Activated CD8-positive, alpha-beta T cell treated with anti-CD3 and anti-CD28 coated beads for 36 hours (primary cell): ENCODE measurements around the gene CALCOCO2. TPM values are rescaled to one million over a fixed set of nuclear protein-coding genes. Genes with fewer than 3 reads are reported as not detected.
A peak's percentile ranks its signal among the peaks of the same experiment; 100 is the strongest.

Experiments used
- ATAC-seq: fragments of 200-7000 bp; cut with Tn5 transposase; one replicate; pipeline ENCODE4 v1.10.0; 2021; ENCODE audit warnings: mild to moderate bottlenecking, moderate library complexity
- CTCF ChIA-PET: fragments of 350-600 bp; sonication (Branson Sonifier 250); formaldehyde crosslinking; loops from one replicate; lab custom pipeline; 2021; ENCODE audit warnings: antibody characterized with exemption; lab: Charles Lee
- POLR2A ChIA-PET: fragments of 350-600 bp; sonication (Branson Sonifier 250); formaldehyde crosslinking; loops from one replicate; lab custom pipeline; 2021; ENCODE audit warnings: antibody characterized with exemption; lab: Charles Lee
- DNase-seq: peaks from one replicate; pipeline ENCODE4 v3.0.0-alpha.2; 2020
- H3K27ac Mint-ChIP-seq: one replicate; pipeline ENCODE4 v1.8.0; 2021; ENCODE audit warnings: mild to moderate bottlenecking, mixed read lengths
- H3K27me3 Mint-ChIP-seq: one replicate; pipeline ENCODE4 v1.8.0; 2021; ENCODE audit warnings: mixed read lengths
- H3K36me3 Mint-ChIP-seq: one replicate; pipeline ENCODE4 v1.8.0; 2021; ENCODE audit warnings: low read depth, mixed read lengths
- H3K4me1 Mint-ChIP-seq: one replicate; pipeline ENCODE4 v1.8.0; 2021; ENCODE audit warnings: low read depth, mixed read lengths
- H3K4me3 Mint-ChIP-seq: one replicate; pipeline ENCODE4 v1.8.0; 2021; ENCODE audit warnings: mild to moderate bottlenecking, moderate library complexity, mixed read lengths
- H3K9me3 Mint-ChIP-seq: one replicate; pipeline ENCODE4 v1.8.0; 2021; ENCODE audit warnings: mixed read lengths
- intact Hi-C: fragments of 100-400 bp; cut with micrococcal nuclease; formaldehyde crosslinking; loops from one replicate; pipeline ENCODE4 v1.10.0; 2022
- total RNA-seq, 2 experiments: library from RNA; stranded (reverse); gene quantifications; one replicate each; pipeline ENCODE4 v1.2.3, GENCODE V29; 2021
- TF ChIP-seq, protein P1 (sequence below): fragments of 200-600 bp; IDR thresholded peaks from one replicate; pipeline ENCODE4 v1.8.0; 2022; ENCODE audit warnings: antibody characterized with exemption, mild to moderate bottlenecking

The CALCOCO2 gene
- total RNA-seq, 2 experiments from 2014 or later: 69.2 to 73.1 TPM

DNA sequence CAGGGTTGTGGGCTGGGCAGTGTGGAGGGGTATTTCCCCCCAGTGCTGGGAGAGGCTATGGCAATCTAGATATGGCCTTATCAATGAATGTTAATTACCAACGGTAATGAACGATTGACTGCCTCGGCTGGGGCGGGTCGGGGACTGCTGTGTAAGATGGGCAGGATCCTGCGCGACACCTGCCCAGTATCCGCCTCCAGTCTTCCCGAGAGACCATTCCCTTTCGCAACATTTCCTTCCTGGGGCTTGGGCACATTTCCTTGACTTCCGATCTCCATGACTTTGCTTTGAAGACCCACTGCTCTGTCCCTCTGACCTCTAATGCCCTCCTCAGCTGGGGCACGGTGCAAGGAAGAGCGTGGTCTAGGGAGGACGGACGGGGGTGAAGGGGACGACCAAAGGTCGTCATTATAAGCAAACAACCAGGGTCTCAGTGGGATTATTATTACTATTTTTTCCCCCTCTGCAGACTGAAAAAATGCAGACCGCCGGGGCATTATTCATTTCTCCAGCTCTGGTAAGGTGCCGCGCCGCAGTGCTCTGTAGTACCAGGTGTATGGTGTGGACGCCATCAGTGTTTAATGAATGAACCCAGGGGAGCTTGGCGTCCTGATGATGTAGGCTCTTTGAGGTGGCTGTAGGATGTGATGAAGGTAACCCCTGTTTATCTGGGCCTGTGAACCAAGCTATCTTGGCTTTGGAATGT, 62.3 kb downstream of the CALCOCO2 start:
- Mint-ChIP-seq H3K27me3 (no peaks in the 10 kb centered on the region), H3K36me3 (peaks cover 42% of the 10 kb centered on the region), H3K27ac (peak overlapping the region; percentile 98), H3K9me3 (no peaks in the 10 kb centered on the region), H3K4me3 (peak overlapping the region; percentile 94), H3K4me1 (peaks cover 26% of the 10 kb centered on the region)
- CTCF ChIA-PET: interaction anchor here (0.9 to 4.4 kb wide), 9 partner anchors 9 to 257 kb away, joined by 3 to 23 read pairs (median 5); no protein-coding TSS in a partner anchor
- intact Hi-C loops: loop anchor here (5.0 kb wide), 1 partner anchor 139 kb away; no protein-coding TSS in a partner anchor
- POLR2A ChIA-PET: interaction anchor here (1.0 to 3.6 kb wide), 8 partner anchors 10 to 71 kb away, joined by 3 to 62 read pairs (median 4); partner anchors contain the start of gene UBE2Z
- no peak for ATAC-seq
- TF ChIP-seq, protein P1, sequence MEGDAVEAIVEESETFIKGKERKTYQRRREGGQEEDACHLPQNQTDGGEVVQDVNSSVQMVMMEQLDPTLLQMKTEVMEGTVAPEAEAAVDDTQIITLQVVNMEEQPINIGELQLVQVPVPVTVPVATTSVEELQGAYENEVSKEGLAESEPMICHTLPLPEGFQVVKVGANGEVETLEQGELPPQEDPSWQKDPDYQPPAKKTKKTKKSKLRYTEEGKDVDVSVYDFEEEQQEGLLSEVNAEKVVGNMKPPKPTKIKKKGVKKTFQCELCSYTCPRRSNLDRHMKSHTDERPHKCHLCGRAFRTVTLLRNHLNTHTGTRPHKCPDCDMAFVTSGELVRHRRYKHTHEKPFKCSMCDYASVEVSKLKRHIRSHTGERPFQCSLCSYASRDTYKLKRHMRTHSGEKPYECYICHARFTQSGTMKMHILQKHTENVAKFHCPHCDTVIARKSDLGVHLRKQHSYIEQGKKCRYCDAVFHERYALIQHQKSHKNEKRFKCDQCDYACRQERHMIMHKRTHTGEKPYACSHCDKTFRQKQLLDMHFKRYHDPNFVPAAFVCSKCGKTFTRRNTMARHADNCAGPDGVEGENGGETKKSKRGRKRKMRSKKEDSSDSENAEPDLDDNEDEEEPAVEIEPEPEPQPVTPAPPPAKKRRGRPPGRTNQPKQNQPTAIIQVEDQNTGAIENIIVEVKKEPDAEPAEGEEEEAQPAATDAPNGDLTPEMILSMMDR: no peak
- DNase-seq: peak; percentile 38

DNA sequence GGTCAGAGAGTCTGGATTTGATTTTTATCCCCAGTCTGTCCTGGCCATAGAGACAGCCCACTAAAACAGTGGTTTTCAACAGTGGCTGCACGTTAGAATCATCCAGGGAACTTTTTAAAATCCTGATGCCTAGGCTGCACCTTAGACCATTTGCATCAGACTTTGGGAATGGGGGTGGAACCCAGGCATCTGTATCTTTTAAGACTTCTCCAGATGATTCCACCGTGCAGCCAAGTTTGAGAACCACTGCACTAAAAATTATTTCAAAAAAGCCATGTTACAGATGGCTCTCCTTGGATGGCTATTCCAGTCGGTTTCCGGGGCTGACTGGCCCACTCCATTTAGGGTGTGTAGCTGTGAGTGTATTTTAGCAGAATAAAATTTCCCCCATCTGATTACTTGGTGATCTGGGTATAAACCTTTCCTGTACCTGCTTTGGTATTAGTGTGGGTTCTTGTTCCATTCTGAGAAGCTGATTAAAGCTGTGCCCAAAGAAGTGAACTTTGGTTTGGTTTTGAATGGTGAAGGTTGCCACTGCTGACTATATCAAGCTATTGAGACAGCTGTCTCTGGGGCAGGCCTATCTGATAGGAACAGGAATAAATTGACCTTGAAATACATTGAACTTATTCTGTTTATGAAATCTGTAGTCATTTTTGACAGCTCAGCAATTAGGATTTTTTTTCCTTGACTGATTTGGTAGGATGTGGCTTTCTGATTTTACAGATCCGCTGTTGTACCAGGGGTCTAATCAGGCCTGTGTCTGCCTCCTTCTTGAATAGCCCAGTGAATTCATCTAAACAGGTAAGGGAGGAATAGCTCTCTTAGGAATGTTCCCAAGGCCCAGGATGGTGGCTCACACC, 63.0 kb downstream of the CALCOCO2 start:
- no peaks in the 10 kb centered on the region for H3K9me3 Mint-ChIP-seq
- POLR2A ChIA-PET: interaction anchor here (1.0 to 3.6 kb wide), 9 partner anchors 10 to 72 kb away, joined by 3 to 62 read pairs (median 4); partner anchors contain the start of gene UBE2Z
- TF ChIP-seq, protein P1: no peak
- intact Hi-C loops: loop anchor here (5.0 kb wide), 1 partner anchor 138 kb away; no protein-coding TSS in a partner anchor
- H3K27ac Mint-ChIP-seq: peak overlapping the region; percentile 98
- H3K4me1 Mint-ChIP-seq: peaks cover 26% of the 10 kb centered on the region
- CTCF ChIA-PET: interaction anchor here (0.7 to 4.4 kb wide), 8 partner anchors 10 to 139 kb away, joined by 3 to 23 read pairs (median 4); no protein-coding TSS in a partner anchor
- no peak for ATAC-seq
- peaks cover 47% of the 10 kb centered on the region for H3K36me3 Mint-ChIP-seq
- H3K27me3 Mint-ChIP-seq: no peaks in the 10 kb centered on the region
- H3K4me3 Mint-ChIP-seq: peak overlapping the region; percentile 94
- no peak for DNase-seq

DNA sequence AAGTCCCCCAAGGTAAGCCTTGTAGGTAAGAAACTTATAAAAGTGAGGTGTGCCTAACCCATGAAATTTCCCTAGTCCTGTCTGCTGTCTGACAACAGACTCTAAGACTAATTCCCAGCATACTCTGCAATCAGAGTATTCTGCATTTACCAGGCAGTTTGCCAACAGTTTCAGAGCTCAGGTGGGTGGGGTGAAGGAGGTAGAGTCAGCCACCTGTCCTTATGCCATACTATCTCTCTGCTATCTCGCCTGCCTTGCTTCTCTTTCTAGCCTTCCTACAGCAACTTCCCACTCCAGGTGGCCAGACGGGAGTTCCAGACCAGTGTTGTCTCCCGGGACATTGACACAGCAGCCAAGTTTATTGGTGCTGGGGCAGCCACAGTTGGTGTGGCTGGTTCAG, 64.1 kb downstream of the CALCOCO2 start:
- ATAC-seq (no peak), DNase-seq (no peak)
- H3K9me3 Mint-ChIP-seq: no peaks in the 10 kb centered on the region
- intact Hi-C loops: loop anchor here (5.0 kb wide), 1 partner anchor 137 kb away; no protein-coding TSS in a partner anchor
- H3K4me1 Mint-ChIP-seq: peaks cover 26% of the 10 kb centered on the region
- ChIA-PET POLR2A (interaction anchor here (1.0 to 3.6 kb wide), 5 partner anchors 9 to 49 kb away, joined by 3 to 62 read pairs (median 4); partner anchors contain the start of gene UBE2Z), CTCF (interaction anchor here (0.7 to 4.4 kb wide), 5 partner anchors 11 to 138 kb away, joined by 3 to 23 read pairs (median 4); no protein-coding TSS in a partner anchor)
- no peak overlapping the region for H3K27ac Mint-ChIP-seq
- peaks cover 51% of the 10 kb centered on the region for H3K36me3 Mint-ChIP-seq
- peak overlapping the region; percentile 29 for H3K4me3 Mint-ChIP-seq
- TF ChIP-seq, protein P1: no peak
- H3K27me3 Mint-ChIP-seq: no peaks in the 10 kb centered on the region

DNA sequence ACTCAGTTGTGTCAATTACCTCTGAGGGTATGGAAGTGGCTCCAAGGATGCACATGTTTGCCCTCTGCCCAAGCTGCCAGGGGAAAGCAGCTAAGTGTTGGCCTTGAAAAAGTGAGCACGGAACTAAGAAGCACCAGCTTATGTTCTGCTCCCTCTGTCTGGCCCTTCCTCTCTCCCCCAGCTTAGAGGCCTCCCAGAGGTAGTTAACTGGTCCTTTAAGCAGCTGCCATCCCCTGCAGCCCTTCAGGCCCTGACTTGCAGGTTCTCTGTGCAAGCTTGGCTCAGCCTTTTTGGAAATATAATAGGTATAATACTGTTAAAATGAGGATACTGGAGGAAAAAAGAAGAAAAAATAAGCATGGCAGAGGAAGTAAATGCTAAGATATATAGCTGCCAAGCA, 70.4 kb downstream of the CALCOCO2 start:
- H3K27ac Mint-ChIP-seq: no peak overlapping the region
- ATAC-seq: no peak
- intact Hi-C loops: no loop called here
- H3K27me3 Mint-ChIP-seq: no peaks in the 10 kb centered on the region
- ChIA-PET CTCF (interaction anchor here (0.9 to 1.8 kb wide), 2 partner anchors 16 to 22 kb away, joined by 5 to 6 read pairs; no protein-coding TSS in a partner anchor), POLR2A (no interaction called here)
- TF ChIP-seq, protein P1: no peak
- peaks cover 5% of the 10 kb centered on the region for H3K4me1 Mint-ChIP-seq
- H3K9me3 Mint-ChIP-seq: no peaks in the 10 kb centered on the region
- DNase-seq: no peak
- peaks cover 26% of the 10 kb centered on the region for H3K36me3 Mint-ChIP-seq
- H3K4me3 Mint-ChIP-seq: no peak overlapping the region
